HuH-7.5 (cell line): Measurements from ENCODE around the gene FAM81B.

Source experiments
- DNase-seq: peaks from one replicate; pipeline ENCODE4 v3.0.0; 2011; ENCODE audit warnings: low spot score

Gene FAM81B

DNA sequence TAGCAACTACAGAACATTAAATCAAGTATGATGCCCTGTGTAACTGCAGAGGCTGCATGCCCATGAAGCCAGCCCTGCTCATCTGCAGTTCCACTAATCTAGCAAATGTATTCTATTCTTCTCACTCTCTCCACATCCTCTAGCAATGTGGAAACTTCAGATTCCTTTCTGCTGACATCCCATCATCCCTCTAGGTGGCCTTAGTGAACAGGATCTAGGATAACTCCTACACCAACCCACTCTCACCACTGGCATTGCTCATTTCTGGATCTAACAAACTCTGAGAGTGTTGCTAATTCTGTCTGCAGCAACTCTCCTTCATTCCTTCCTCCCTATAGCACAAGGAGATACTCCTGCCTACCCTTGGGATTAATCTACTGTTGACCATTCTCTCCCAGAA, 80.8 kb downstream of the FAM81B start:
- no peak for DNase-seq

- no peak for DNase-seq
These were observed 93.3 kb downstream of the FAM81B start for GRCh38 chr5:95484421-95484820.

DNA sequence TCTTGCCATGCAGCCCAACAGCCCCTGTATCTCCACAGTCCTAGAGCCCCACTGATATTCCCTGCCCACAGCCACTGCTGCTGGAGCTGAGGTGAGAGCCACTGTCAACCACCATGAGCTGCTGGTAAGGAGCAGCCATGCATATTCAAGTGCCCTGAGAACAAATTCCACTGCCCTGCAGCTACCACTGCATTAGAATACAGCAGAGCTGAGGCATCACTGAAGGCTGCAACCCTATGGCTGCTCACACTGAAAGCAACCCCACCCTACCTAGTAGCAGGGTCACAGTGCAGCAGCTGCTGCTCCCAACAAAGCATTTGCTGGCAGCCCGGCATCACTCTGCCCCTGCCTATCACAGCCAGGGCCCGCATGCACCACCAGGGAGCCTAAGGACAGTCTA, 95.0 kb downstream of the FAM81B start:
- no peak for DNase-seq

DNA sequence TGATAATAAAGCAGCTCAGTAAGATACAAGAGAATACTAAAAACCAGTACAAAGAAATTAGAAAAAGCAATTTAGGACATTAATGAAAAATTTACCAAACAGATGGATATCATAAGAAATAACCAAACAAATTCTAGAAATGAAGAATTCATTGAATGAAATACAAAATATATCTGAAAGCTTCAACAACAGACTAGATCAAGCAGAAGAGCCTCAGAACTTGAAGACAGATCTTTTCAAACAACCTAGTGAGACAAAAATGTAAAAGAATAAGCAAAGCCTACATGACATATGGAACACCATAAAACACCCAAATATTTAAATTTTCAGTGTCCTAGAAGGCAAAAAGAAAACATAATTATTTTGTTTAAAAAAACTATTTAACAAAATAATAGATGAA, 96.7 kb downstream of the FAM81B start:
- DNase-seq: no peak
